Measurements from ENCODE around the gene RAB1B.

The RAB1B gene

GRCh38 chr11:66294626-66295620 is 26.5 kb downstream of the RAB1B start:
- no peaks in the 10 kb centered on the region for H3K9me2 ChIP-seq (replicated peaks; ENCODE audit: control insufficient read depth, low read length)

GRCh38 chr11:66297610-66298009 is 29.2 kb downstream of the RAB1B start:
- Histone ChIP-seq H3K36me3 (ENCODE audit: control insufficient read depth, low read length) (no peaks in the 10 kb centered on the region), H4K20me1 (ENCODE audit: control insufficient read depth, insufficient read depth, low read depth, low read length) (no peaks in the 10 kb centered on the region), H3K4me2 (ENCODE audit: low read length) (no peak overlapping the region), H3K4me1 (ENCODE audit: control insufficient read depth, low read length) (no peaks in the 10 kb centered on the region), H3K27me3 (ENCODE audit: control insufficient read depth, low read length) (peaks cover 7% of the 10 kb centered on the region), H3K9me3 (ENCODE audit: control insufficient read depth, insufficient read depth, low read length) (no peaks in the 10 kb centered on the region), H3K9me2 (replicated peaks; ENCODE audit: control insufficient read depth, low read length) (no peaks in the 10 kb centered on the region), H3K27ac (ENCODE audit: low read depth, low read length) (no peak overlapping the region), H3K79me2 (ENCODE audit: control insufficient read depth, low read length) (no peaks in the 10 kb centered on the region), H3F3A (ENCODE audit: control insufficient read depth, insufficient read depth) (no peaks in the 10 kb centered on the region), H3K4me3 (ENCODE audit: low read length) (no peak overlapping the region)
- TF ChIP-seq CTCF (IDR thresholded peaks at IDR 0.05; ENCODE audit: low read depth, low read length, poor library complexity, severe bottlenecking): no peak
- no peak for TF ChIP-seq EZH2phosphoT487 (IDR thresholded peaks at IDR 0.05; ENCODE audit: borderline replicate concordance, low read length)

More at GRCh38 chr11:66294626-66295620, 26.5 kb downstream of the RAB1B start:
- no peak overlapping the region for H3K4me2 ChIP-seq (ENCODE audit: low read length)
- no peak overlapping the region for H3K27ac ChIP-seq (ENCODE audit: low read depth, low read length)
- H3K9me3 ChIP-seq (ENCODE audit: control insufficient read depth, insufficient read depth, low read length): no peaks in the 10 kb centered on the region
- no peaks in the 10 kb centered on the region for H3K79me2 ChIP-seq (ENCODE audit: control insufficient read depth, low read length)
- no peaks in the 10 kb centered on the region for H3K36me3 ChIP-seq (ENCODE audit: control insufficient read depth, low read length)
- TF ChIP-seq CTCF (IDR thresholded peaks at IDR 0.05; ENCODE audit: low read depth, low read length, poor library complexity, severe bottlenecking) (no peak), EZH2phosphoT487 (IDR thresholded peaks at IDR 0.05; ENCODE audit: borderline replicate concordance, low read length) (no peak)
- no peak overlapping the region for H3K4me3 ChIP-seq (ENCODE audit: low read length)
- no peaks in the 10 kb centered on the region for H3F3A ChIP-seq (ENCODE audit: control insufficient read depth, insufficient read depth)
- H3K4me1 ChIP-seq (ENCODE audit: control insufficient read depth, low read length): peaks cover 5% of the 10 kb centered on the region
- no peaks in the 10 kb centered on the region for H4K20me1 ChIP-seq (ENCODE audit: control insufficient read depth, insufficient read depth, low read depth, low read length)
- H3K27me3 ChIP-seq (ENCODE audit: control insufficient read depth, low read length): peaks cover 16% of the 10 kb centered on the region

GRCh38 chr11:66299186-66299585 is 30.7 kb downstream of the RAB1B start:
- Histone ChIP-seq H3K36me3 (ENCODE audit: control insufficient read depth, low read length) (no peaks in the 10 kb centered on the region), H4K20me1 (ENCODE audit: control insufficient read depth, insufficient read depth, low read depth, low read length) (no peaks in the 10 kb centered on the region), H3K9me2 (replicated peaks; ENCODE audit: control insufficient read depth, low read length) (no peaks in the 10 kb centered on the region), H3K79me2 (ENCODE audit: control insufficient read depth, low read length) (no peaks in the 10 kb centered on the region), H3K27me3 (ENCODE audit: control insufficient read depth, low read length) (peaks cover 4% of the 10 kb centered on the region; the same call in 1 of the 2 replicates), H3K4me2 (ENCODE audit: low read length) (no peak overlapping the region), H3K9me3 (ENCODE audit: control insufficient read depth, insufficient read depth, low read length) (no peaks in the 10 kb centered on the region), H3F3A (ENCODE audit: control insufficient read depth, insufficient read depth) (no peaks in the 10 kb centered on the region), H3K4me3 (ENCODE audit: low read length) (no peak overlapping the region), H3K4me1 (ENCODE audit: control insufficient read depth, low read length) (no peaks in the 10 kb centered on the region), H3K27ac (ENCODE audit: low read depth, low read length) (no peak overlapping the region)
- no peak for TF ChIP-seq CTCF (IDR thresholded peaks at IDR 0.05; ENCODE audit: low read depth, low read length, poor library complexity, severe bottlenecking)
- TF ChIP-seq EZH2phosphoT487 (IDR thresholded peaks at IDR 0.05; ENCODE audit: borderline replicate concordance, low read length): no peak

Data from DOHH2 (cell line).